ENCODE data around the gene RUVBL2.

RUVBL2 gene

GRCh38 chr19:49061445-49061844, 67.8 kb downstream of the RUVBL2 start:
- Histone ChIP-seq H3K9me3 (ENCODE audit: severe bottlenecking) (no peaks in the 10 kb centered on the region), H3K36me3 (no peaks in the 10 kb centered on the region), H3K4me3 (ENCODE audit: low read depth, low read length) (no peak overlapping the region), H3K27ac (no peak overlapping the region), H3K27me3 (ENCODE audit: insufficient read depth, low read depth, severe bottlenecking) (no peaks in the 10 kb centered on the region)
- no peak for TF ChIP-seq CTCF (IDR thresholded peaks at IDR 0.05; ENCODE audit: low read depth, low read length)
- no peak for DNase-seq

GRCh38 chr19:49064029-49064629, 70.4 kb downstream of the RUVBL2 start:
- no peak overlapping the region for H3K27ac ChIP-seq
- no peak for TF ChIP-seq CTCF (IDR thresholded peaks at IDR 0.05; ENCODE audit: low read depth, low read length)
- no peaks in the 10 kb centered on the region for H3K27me3 ChIP-seq (ENCODE audit: insufficient read depth, low read depth, severe bottlenecking)
- DNase-seq, result no peak
- H3K9me3 ChIP-seq (ENCODE audit: severe bottlenecking), result no peaks in the 10 kb centered on the region
- H3K4me3 ChIP-seq (ENCODE audit: low read depth, low read length), result peak overlapping the region; percentile 43; the same call in 1 of the 2 replicates
- H3K36me3 ChIP-seq, result no peaks in the 10 kb centered on the region

- Histone ChIP-seq H3K4me3 (ENCODE audit: low read depth, low read length) (peak within 1 kb of the TSS; percentile 43), H3K27ac (no peak within 1 kb of the TSS), H3K9me3 (ENCODE audit: severe bottlenecking) (no peaks in the 10 kb centered on the region), H3K36me3 (no peaks in the 10 kb centered on the region), H3K27me3 (ENCODE audit: insufficient read depth, low read depth, severe bottlenecking) (no peaks in the 10 kb centered on the region)
- TF ChIP-seq CTCF (IDR thresholded peaks at IDR 0.05; ENCODE audit: low read depth, low read length), result no peak
- DNase-seq, result peak; percentile 81
These were observed 71.3 kb downstream of the RUVBL2 start, which contains the start of gene NTF4 for GRCh38 chr19:49064768-49065611. Gene NTF4, minus strand, starts transcription at chr19:49064818. Its CDS starts 2,821 bp downstream, at chr19:49061997.
